ENCODE data around the gene KRTAP10-2.

DNA sequence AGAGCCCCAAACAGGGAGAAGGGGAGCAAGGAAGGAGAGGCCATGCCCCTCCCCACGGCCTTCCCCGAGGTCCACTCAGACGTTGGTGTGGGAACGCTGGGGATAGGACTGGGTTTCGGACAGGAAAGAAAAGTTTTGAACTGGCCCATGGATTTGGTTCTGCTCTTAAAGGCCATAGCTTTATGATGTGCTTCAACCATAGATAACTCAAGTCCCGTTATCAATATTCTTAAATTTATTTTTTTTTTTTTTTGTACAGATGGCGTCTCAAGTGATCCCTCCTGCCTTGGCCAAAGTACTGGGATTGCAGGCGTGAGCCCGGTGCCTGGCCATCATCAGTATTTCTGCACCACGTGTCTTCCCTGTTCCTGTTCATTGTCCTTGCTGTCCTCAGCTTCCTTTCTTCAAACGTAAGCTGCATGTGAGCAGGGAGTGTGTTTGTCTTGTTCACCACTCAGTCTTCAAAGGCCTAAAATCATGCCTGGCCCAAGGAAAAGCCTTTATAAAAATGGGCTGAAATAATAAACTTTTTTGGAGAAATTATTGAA is 10.5 kb downstream of the KRTAP10-2 start:
- TF ChIP-seq CTCF (conservative IDR thresholded peaks at IDR 0.05 in 1 of 2, IDR thresholded peaks at IDR 0.05 in 1 of 2; ENCODE audit: extremely low read depth in 1 of 2, insufficient read depth in 1 of 2, low read depth in 1 of 2, low read length in 2 of 2) (no peak), EZH2 (IDR thresholded peaks at IDR 0.05; ENCODE audit: borderline replicate concordance, low read length) (no peak)

All from mammary epithelial cell (primary cell).